Measurements from ENCODE around the gene TIPRL. TPM values are rescaled to one million over a fixed set of nuclear protein-coding genes. Genes with fewer than 3 reads are reported as not detected.

The TIPRL gene
- polyA plus RNA-seq, 1 experiment: 52.9 TPM

GRCh38 chr1:168163670-168164069 is 15.1 kb upstream of the TIPRL start:
- no peaks in the 10 kb centered on the region for H3K9me3 ChIP-seq (ENCODE audit: control insufficient read depth, insufficient read depth, low read length)
- H3K4me3 ChIP-seq (ENCODE audit: low read depth, low read length): no peak overlapping the region
- ChIA-PET CTCF (interaction anchor here (1.1 kb wide), 1 partner anchor 18 kb away, joined by 3 read pairs; no protein-coding TSS in a partner anchor), POLR2A (no interaction called here)
- no peaks in the 10 kb centered on the region for H3K27me3 ChIP-seq (ENCODE audit: control insufficient read depth, insufficient read depth, low read length)
- no peak for DNase-seq (ENCODE audit: low read depth, low spot score)
- no peak overlapping the region for H3K27ac ChIP-seq (ENCODE audit: low read depth, low read length)
- no peak for TF ChIP-seq CTCF (IDR thresholded peaks at IDR 0.05; ENCODE audit: low read depth, low read length)

GRCh38 chr1:168164771-168165170 is 14.0 kb upstream of the TIPRL start:
- no peak for TF ChIP-seq CTCF (IDR thresholded peaks at IDR 0.05; ENCODE audit: low read depth, low read length)
- no peaks in the 10 kb centered on the region for H3K9me3 ChIP-seq (ENCODE audit: control insufficient read depth, insufficient read depth, low read length)
- H3K27me3 ChIP-seq (ENCODE audit: control insufficient read depth, insufficient read depth, low read length): no peaks in the 10 kb centered on the region
- H3K4me3 ChIP-seq (ENCODE audit: low read depth, low read length): no peak overlapping the region
- no peak for DNase-seq (ENCODE audit: low read depth, low spot score)
- ChIA-PET POLR2A (no interaction called here), CTCF (interaction anchor here (0.6 to 1.7 kb wide), 3 partner anchors 12 to 82 kb away, joined by 3 to 9 read pairs (median 3); no protein-coding TSS in a partner anchor)
- H3K27ac ChIP-seq (ENCODE audit: low read depth, low read length): no peak overlapping the region

- Histone ChIP-seq H3K27ac (ENCODE audit: low read depth, low read length) (no peak overlapping the region), H3K4me3 (ENCODE audit: low read depth, low read length) (no peak overlapping the region), H3K27me3 (ENCODE audit: control insufficient read depth, insufficient read depth, low read length) (no peaks in the 10 kb centered on the region), H3K9me3 (ENCODE audit: control insufficient read depth, insufficient read depth, low read length) (no peaks in the 10 kb centered on the region)
- DNase-seq (ENCODE audit: low read depth, low spot score): no peak
- POLR2A ChIA-PET: no interaction called here
- CTCF ChIA-PET: interaction anchor here (0.8 to 2.8 kb wide), 2 partner anchors 22 to 26 kb away, joined by 4 to 20 read pairs; no protein-coding TSS in a partner anchor
- TF ChIP-seq CTCF (IDR thresholded peaks at IDR 0.05; ENCODE audit: low read depth, low read length): no peak
Measured at GRCh38 chr1:168167806-168168205, 11.0 kb upstream of the TIPRL start.

GRCh38 chr1:168170564-168171508 is 7.9 kb upstream of the TIPRL start:
- H3K4me3 ChIP-seq (ENCODE audit: low read depth, low read length): no peak overlapping the region
- no peak for TF ChIP-seq CTCF (IDR thresholded peaks at IDR 0.05; ENCODE audit: low read depth, low read length)
- ChIA-PET CTCF (interaction anchor here (1.2 kb wide), 1 partner anchor 25 kb away, joined by 4 read pairs; no protein-coding TSS in a partner anchor), POLR2A (no interaction called here)
- DNase-seq (ENCODE audit: low read depth, low spot score): no peak
- H3K9me3 ChIP-seq (ENCODE audit: control insufficient read depth, insufficient read depth, low read length): no peaks in the 10 kb centered on the region
- H3K27me3 ChIP-seq (ENCODE audit: control insufficient read depth, insufficient read depth, low read length): no peaks in the 10 kb centered on the region
- no peak overlapping the region for H3K27ac ChIP-seq (ENCODE audit: low read depth, low read length)

All from AG04450 (cell line).